Transverse colon (tissue), 4 donors: ENCODE measurements around the gene ROPN1.

ENCODE experiments used
- CTCF ChIP-seq, 5 experiments: fragments of 200-600 bp in 3 of 5; fragments of 450-650 bp in 2 of 5; sonication (generic) in 3 of 5; IDR thresholded peaks; 1 replicate in 2 of 5; 2 replicates in 3 of 5; pipeline ENCODE4 v1.5.1; 2016 to 2017; ENCODE audit warnings: antibody characterized with exemption in 5 of 5, inconsistent platforms in 3 of 5, mild to moderate bottlenecking in 2 of 5, moderate library complexity in 1 of 5
- EP300 ChIP-seq: sonication (generic); formaldehyde crosslinking; IDR thresholded peaks from one replicate; pipeline ENCODE4 v1.6.1; 2017; ENCODE audit warnings: antibody characterized with exemption, low read depth
- POLR2A ChIP-seq: fragments of 450-650 bp; IDR thresholded peaks from one replicate; pipeline ENCODE4 v1.6.1; 2016; ENCODE audit warnings: antibody characterized with exemption, mild to moderate bottlenecking, moderate library complexity
- POLR2AphosphoS5 ChIP-seq, 3 donors: sonication (generic); formaldehyde crosslinking; IDR thresholded peaks; one replicate each; pipeline ENCODE4 v1.6.1; 2016; ENCODE audit warnings: antibody characterized with exemption in 3 of 3

- TF ChIP-seq POLR2AphosphoS5 (IDR thresholded peaks at IDR 0.05) (no peak), CTCF (IDR thresholded peaks at IDR 0.05) (no peak), POLR2A (no peak), EP300 (no peak)
Measured at GRCh38 chr3:123930445-123930844, 61.5 kb downstream of the ROPN1 start.
